HEK293T (cell line): ENCODE data around the gene LYRM4.

Experiments
- CTCF ChIA-PET: fragments of 350-600 bp; formaldehyde crosslinking; extraction: SDS; loops from one replicate; lab custom pipeline; 2021; ENCODE audit warnings: antibody characterized with exemption, inconsistent platforms; lab: Yijun Ruan, JAX
- POLR2A ChIA-PET: fragments of 350-600 bp; formaldehyde crosslinking; extraction: SDS; loops from one replicate; lab custom pipeline; 2020; ENCODE audit warnings: antibody characterized with exemption, inconsistent platforms; lab: Yijun Ruan, JAX
- DNase-seq: peaks from one replicate; pipeline ENCODE4 v3.0.0; 2012; ENCODE audit warnings: mixed read lengths; ENCODE audit errors: extremely low spot score
- ARNT ChIP-seq: fragments of 450-650 bp; IDR thresholded peaks from 2 replicates; pipeline ENCODE4 v1.6.1; 2017; ENCODE audit warnings: mild to moderate bottlenecking
- BHLHE40 ChIP-seq: fragments of 450-650 bp; IDR thresholded peaks from 2 replicates; pipeline ENCODE4 v1.6.1; 2016; ENCODE audit warnings: mild to moderate bottlenecking, moderate library complexity, borderline replicate concordance
- CTBP1 ChIP-seq: fragments of 450-650 bp; IDR thresholded peaks from 2 replicates; pipeline ENCODE4 v1.6.1; 2016; ENCODE audit warnings: borderline replicate concordance
- ELF4 ChIP-seq: fragments of 450-650 bp; IDR thresholded peaks from 2 replicates; pipeline ENCODE4 v1.6.1; 2017; ENCODE audit warnings: antibody characterized with exemption
- FOXA1 ChIP-seq: fragments of 450-650 bp; IDR thresholded peaks from 2 replicates; pipeline ENCODE4 v1.6.1; 2016; ENCODE audit warnings: mild to moderate bottlenecking
- FOXK2 ChIP-seq: fragments of 450-650 bp; IDR thresholded peaks from 2 replicates; pipeline ENCODE4 v1.6.1; 2016; ENCODE audit warnings: mild to moderate bottlenecking
- FOXM1 ChIP-seq: fragments of 450-650 bp; IDR thresholded peaks from 2 replicates; pipeline ENCODE4 v1.6.1; 2017; ENCODE audit warnings: mild to moderate bottlenecking, borderline replicate concordance
- HDGF ChIP-seq: fragments of 450-650 bp; IDR thresholded peaks from 2 replicates; pipeline ENCODE4 v1.6.1; 2017; ENCODE audit warnings: antibody characterized with exemption, borderline replicate concordance
- L3MBTL2 ChIP-seq: fragments of 450-650 bp; conservative IDR thresholded peaks from 2 replicates; pipeline ENCODE4 v1.6.1; 2016; ENCODE audit warnings: mild to moderate bottlenecking
- LEF1 ChIP-seq: fragments of 450-650 bp; IDR thresholded peaks from 2 replicates; pipeline ENCODE4 v1.6.1; 2017; ENCODE audit warnings: mild to moderate bottlenecking, borderline replicate concordance
- NFRKB ChIP-seq: fragments of 450-650 bp; IDR thresholded peaks from 2 replicates; pipeline ENCODE4 v1.6.1; 2016; ENCODE audit warnings: mild to moderate bottlenecking, moderate library complexity
- SP1 ChIP-seq: fragments of 450-650 bp; IDR thresholded peaks from 2 replicates; pipeline ENCODE4 v1.6.1; 2017
- SUZ12 ChIP-seq: fragments of 450-650 bp; IDR thresholded peaks from 2 replicates; pipeline ENCODE4 v1.6.1; 2016; ENCODE audit warnings: mild to moderate bottlenecking
- TARDBP ChIP-seq: fragments of 450-650 bp; IDR thresholded peaks from 2 replicates; pipeline ENCODE4 v1.6.1; 2016
- ZNF384 ChIP-seq: fragments of 450-650 bp; IDR thresholded peaks from 2 replicates; pipeline ENCODE4 v1.6.1; 2016
- TF ChIP-seq, protein P1 (sequence below): fragments of 450-650 bp; IDR thresholded peaks from 2 replicates; pipeline ENCODE4 v1.6.1; 2016

LYRM4 gene

DNA sequence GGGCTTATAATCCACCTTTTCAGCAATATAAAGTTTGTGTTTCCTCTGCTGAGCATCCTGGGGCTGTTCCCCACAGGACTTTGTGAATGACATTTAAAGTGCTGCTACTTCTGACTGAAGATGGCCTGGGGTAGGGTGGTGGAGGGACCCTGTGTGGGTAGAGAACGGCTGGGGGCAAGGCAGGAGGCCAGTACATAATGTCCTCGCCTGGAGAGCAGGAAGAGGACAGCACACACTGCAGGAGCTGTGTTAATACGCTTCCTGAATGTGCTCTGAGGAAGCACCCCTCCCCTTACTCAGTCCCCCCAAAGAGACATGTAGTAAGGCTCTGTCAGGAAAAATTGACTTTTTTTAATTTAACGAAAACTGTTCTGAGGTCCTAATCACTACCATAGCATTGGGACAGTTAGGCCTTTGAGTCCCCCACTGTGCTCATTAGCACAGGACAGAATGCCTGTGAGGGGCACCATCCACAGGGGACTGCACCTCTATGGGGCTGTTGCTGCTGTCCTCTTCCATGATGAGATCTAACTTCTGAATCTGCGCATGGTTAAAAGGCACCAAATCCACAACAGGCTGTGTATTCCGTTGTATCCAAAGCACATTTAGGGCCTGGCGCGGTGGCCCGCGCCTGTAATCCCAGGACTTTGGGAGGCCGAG, 68.5 kb downstream of the LYRM4 start:
- ChIA-PET POLR2A (no interaction called here), CTCF (interaction anchor here (1.7 kb wide), 1 partner anchor 18 kb away, joined by 5 read pairs; no protein-coding TSS in a partner anchor)
- TF ChIP-seq ELF4 (no peak), FOXA1 (no peak), NFRKB (no peak), CTBP1 (no peak), SUZ12 (no peak), ZNF384 (no peak)
- TF ChIP-seq, protein P1, sequence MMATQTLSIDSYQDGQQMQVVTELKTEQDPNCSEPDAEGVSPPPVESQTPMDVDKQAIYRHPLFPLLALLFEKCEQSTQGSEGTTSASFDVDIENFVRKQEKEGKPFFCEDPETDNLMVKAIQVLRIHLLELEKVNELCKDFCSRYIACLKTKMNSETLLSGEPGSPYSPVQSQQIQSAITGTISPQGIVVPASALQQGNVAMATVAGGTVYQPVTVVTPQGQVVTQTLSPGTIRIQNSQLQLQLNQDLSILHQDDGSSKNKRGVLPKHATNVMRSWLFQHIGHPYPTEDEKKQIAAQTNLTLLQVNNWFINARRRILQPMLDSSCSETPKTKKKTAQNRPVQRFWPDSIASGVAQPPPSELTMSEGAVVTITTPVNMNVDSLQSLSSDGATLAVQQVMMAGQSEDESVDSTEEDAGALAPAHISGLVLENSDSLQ, result no peak
- no peak for DNase-seq

DNA sequence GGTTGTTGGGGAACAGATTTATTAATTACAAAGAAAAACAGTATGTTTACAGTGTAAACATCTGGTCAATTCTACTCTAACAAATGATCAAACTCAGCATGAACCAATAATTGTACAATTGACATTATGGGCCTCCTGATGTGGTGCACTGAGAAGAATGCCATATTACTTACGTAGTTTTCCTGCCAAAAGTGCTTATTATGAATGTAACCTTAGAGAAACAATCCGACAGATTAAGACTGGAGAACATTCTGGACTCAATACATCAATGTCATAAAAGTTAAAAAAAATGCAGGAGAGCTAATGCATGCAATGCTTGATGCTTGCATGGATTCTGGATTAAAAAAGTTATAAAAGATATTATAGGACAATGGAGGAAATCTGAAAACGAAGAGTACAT, 69.0 kb downstream of the LYRM4 start:
- TF ChIP-seq, protein P1, result 0 out of 2 replicates have a peak, but pooled peaks have one; percentile 4
- TF ChIP-seq CTBP1, result no peak
- ChIA-PET CTCF (interaction anchor here (1.7 kb wide), 1 partner anchor 17 kb away, joined by 5 read pairs; no protein-coding TSS in a partner anchor), POLR2A (no interaction called here)
- no peak for DNase-seq

DNA sequence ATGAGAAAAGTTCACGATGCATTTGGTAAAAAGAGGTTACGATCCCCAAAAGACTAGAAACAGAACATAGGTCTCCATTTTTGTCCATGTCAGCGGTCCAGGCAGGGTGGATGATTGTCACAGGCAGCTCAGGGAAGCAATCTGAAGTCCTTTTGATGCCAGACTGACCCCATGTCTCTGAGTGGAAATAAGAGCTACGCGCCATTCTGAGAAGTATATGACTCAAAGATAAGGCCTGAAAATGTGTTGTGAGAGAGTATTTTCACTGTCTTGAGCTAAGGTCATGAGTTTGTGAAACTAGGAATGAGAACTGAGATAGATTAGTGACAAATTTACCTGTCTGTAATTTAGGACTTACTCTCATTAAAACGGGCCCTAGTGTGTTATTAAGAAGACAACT, 69.5 kb downstream of the LYRM4 start:
- DNase-seq, result no peak
- ChIA-PET CTCF (interaction anchor here (1.7 kb wide), 1 partner anchor 17 kb away, joined by 5 read pairs; no protein-coding TSS in a partner anchor), POLR2A (no interaction called here)
- no peak for TF ChIP-seq ELF4
- TF ChIP-seq LEF1, result no peak
- TF ChIP-seq NFRKB, result no peak
- no peak for TF ChIP-seq TARDBP
- TF ChIP-seq ZNF384, result no peak
- TF ChIP-seq FOXM1, result no peak
- TF ChIP-seq FOXK2, result no peak
- TF ChIP-seq FOXA1, result no peak
- no peak for TF ChIP-seq CTBP1
- TF ChIP-seq, protein P1, result no peak
- TF ChIP-seq BHLHE40, result no peak
- TF ChIP-seq ARNT, result no peak
- no peak for TF ChIP-seq L3MBTL2
- no peak for TF ChIP-seq SUZ12
- TF ChIP-seq HDGF, result no peak
- TF ChIP-seq SP1, result no peak

DNA sequence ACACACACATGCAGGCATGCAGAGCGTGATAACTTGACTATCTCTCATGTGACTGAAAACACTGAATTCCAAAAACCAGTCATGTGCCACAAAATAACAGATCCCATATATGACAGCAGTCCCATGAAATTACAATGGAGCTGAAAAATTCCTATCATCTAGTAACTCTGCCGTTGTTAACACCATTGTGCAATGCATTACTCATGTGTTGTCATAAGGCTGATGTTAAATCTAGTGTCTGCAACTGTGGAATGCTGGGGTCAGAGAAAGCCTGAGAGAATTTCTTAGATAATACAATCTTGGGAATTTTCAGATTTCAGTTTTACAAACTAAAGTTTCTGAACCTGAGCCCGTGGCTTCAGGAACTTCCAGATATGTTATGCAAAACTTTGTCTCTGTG, 70.2 kb downstream of the LYRM4 start:
- TF ChIP-seq BHLHE40, result no peak
- TF ChIP-seq ARNT, result no peak
- no peak for TF ChIP-seq NFRKB
- TF ChIP-seq TARDBP, result no peak
- no peak for TF ChIP-seq ZNF384
- TF ChIP-seq SUZ12, result no peak
- no peak for TF ChIP-seq L3MBTL2
- TF ChIP-seq LEF1, result no peak
- ChIA-PET CTCF (interaction anchor here (1.7 kb wide), 1 partner anchor 16 kb away, joined by 5 read pairs; no protein-coding TSS in a partner anchor), POLR2A (no interaction called here)
- DNase-seq, result no peak

DNA sequence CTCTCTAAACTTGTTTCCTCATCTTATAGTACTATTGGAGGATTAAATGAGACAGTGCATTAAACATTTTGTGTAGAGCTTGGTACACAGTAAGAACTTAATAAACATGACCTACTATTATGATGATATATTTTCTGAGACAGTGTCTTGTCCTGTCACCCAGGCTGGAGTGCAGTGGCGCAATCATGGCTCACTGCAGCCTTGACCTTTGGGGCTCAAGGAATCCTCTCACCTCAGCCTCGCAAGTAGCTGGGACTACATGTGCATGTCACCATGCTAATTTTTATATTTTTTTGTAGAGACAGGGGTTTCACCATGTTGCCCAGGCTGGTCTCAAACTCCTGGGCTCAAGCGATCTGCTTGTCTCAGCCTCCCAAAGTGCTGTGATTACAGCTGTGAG, 72.1 kb downstream of the LYRM4 start:
- ChIA-PET CTCF (no interaction called here), POLR2A (no interaction called here)
- DNase-seq, result no peak
- TF ChIP-seq TARDBP, result no peak

DNA sequence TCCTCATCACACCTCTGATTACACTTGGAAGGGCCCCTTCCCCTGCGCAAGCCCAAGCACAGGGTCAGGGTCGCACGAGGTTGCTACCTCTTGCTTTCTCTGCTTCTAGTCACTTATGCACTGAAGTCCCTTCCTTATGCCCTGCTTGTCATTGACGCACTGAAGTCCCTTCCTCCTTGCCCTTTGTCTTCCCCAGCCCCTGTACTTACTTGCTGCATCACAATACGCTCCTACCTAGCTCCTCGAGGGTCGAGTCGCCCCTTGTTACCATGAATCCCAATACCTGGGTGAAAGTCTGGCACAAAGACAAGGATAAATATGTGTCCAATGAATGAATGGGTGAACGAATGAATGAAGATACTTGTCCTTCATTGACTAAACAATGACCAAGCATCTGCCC, 75.9 kb downstream of the LYRM4 start:
- POLR2A ChIA-PET, result no interaction called here
- CTCF ChIA-PET, result no interaction called here

More for the DNA sequence above, 75.9 kb downstream of the LYRM4 start:
- no peak for DNase-seq
- TF ChIP-seq TARDBP, result no peak
- no peak for TF ChIP-seq CTBP1
- no peak for TF ChIP-seq SUZ12
- TF ChIP-seq L3MBTL2, result no peak
- no peak for TF ChIP-seq FOXM1
- no peak for TF ChIP-seq ELF4
- no peak for TF ChIP-seq FOXK2
- TF ChIP-seq HDGF, result no peak
- TF ChIP-seq, protein P1, result no peak
- no peak for TF ChIP-seq BHLHE40
- TF ChIP-seq SP1, result no peak
- TF ChIP-seq ZNF384, result no peak
- no peak for TF ChIP-seq LEF1
- no peak for TF ChIP-seq NFRKB
- TF ChIP-seq FOXA1, result no peak
- no peak for TF ChIP-seq ARNT
